ENCODE measurements around the gene EXOC3L2. TPM values are rescaled to one million over a fixed set of nuclear protein-coding genes. Genes with fewer than 3 reads are reported as not detected.
A peak's percentile ranks its signal among the peaks of the same experiment; 100 is the strongest.

Gene EXOC3L2
- polyA plus RNA-seq, 1 of the 3 experiments (the other 2 are of a cell fraction): 0.02 TPM

DNA sequence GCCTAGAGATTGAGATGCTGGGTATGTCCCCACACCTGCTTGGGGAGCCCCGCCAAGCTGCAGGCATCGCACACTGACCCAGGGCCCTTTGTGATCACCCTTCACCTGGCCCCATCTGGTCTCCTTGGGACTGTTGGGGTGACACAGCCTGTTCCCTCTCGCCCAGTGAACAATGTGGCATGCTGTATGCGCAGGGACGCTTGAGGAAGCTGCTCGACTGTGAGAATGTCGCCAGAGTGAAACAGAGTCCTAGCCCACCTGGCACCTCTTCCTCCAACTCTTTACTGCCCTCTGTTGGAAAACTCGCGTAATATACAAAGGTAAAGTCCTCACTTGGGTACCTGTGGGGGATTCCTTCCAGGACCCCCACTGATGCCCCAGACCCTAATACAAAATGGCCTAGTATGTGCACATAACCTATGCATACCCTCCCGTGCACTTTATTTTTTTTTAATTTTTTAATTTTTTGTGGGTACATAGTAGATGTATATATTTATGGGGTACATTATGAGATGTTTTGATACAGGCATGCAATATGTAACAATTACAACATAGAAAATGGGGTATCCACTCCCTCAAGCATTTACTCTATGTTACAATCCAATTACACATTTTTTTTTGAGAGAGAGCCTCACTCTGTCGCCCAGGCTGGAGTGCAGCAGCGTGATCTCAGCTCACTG lies 57.6 kb downstream of the EXOC3L2 start:
- H3K4me1 ChIP-seq (ENCODE audit: control insufficient read depth in 1 of 2, insufficient read depth in 2 of 2, low read depth in 1 of 2, low read length in 1 of 2): no peaks in the 10 kb centered on the region
- H3K9me3 ChIP-seq: no peaks in the 10 kb centered on the region
- H3K9ac ChIP-seq: no peak overlapping the region
- DNase-seq: peak; percentile 67
- H2AFZ ChIP-seq (ENCODE audit: low read depth): no peak overlapping the region
- H3K4me3 ChIP-seq (ENCODE audit: low read depth in 2 of 2, low read length in 1 of 2): no peak overlapping the region
- H3K27me3 ChIP-seq (ENCODE audit: insufficient read depth): no peaks in the 10 kb centered on the region
- no peaks in the 10 kb centered on the region for H3K9me2 ChIP-seq
- no peaks in the 10 kb centered on the region for H3K79me2 ChIP-seq (ENCODE audit: insufficient read depth)
- WGBS (ENCODE audit: low lambda C conversion rate): 45% methylated on average over 10 of the region's 12 CpGs
- CTCF ChIA-PET: interaction anchor here (0.5 to 1.6 kb wide), 16 partner anchors 8 to 1397 kb away, joined by 3 to 5 read pairs (median 4); partner anchors contain the start of genes NKPD1 and TRAPPC6A
- POLR2A ChIA-PET: no interaction called here
- no peaks in the 10 kb centered on the region for H3K36me3 ChIP-seq (replicated peaks in 1 of 2; ENCODE audit: control insufficient read depth in 1 of 2, insufficient read depth in 2 of 2, low read length in 1 of 2)
- H3F3A ChIP-seq (replicated peaks; ENCODE audit: insufficient read depth): no peaks in the 10 kb centered on the region
- H3K4me2 ChIP-seq: no peak overlapping the region
- TF ChIP-seq ELF1 (IDR thresholded peaks at IDR 0.05) (no peak), MXI1 (IDR thresholded peaks at IDR 0.05; ENCODE audit: low read depth, low read length) (no peak), IRF3 (IDR thresholded peaks at IDR 0.05; ENCODE audit: low read depth, low read length) (no peak), RCOR1 (IDR thresholded peaks at IDR 0.05; ENCODE audit: low read length) (no peak), RFX5 (IDR thresholded peaks at IDR 0.05; ENCODE audit: low read length) (no peak), NRF1 (IDR thresholded peaks at IDR 0.05; ENCODE audit: low read depth, low read length) (no peak), FOSL2 (IDR thresholded peaks at IDR 0.05; ENCODE audit: borderline replicate concordance, low read depth) (no peak), TCF12 (IDR thresholded peaks at IDR 0.05) (no peak), MAX (IDR thresholded peaks at IDR 0.05; ENCODE audit: low read depth) (no peak), SIN3A (IDR thresholded peaks at IDR 0.05; ENCODE audit: borderline replicate concordance, low read depth, low read length) (no peak), ZBTB33 (IDR thresholded peaks at IDR 0.05; ENCODE audit: borderline replicate concordance, low read depth) (no peak), SMC3 (IDR thresholded peaks at IDR 0.05; ENCODE audit: low read depth, low read length) (0 out of 2 replicates have a peak, but pooled peaks have one; percentile 18), CHD2 (IDR thresholded peaks at IDR 0.05; ENCODE audit: low read length, partially characterized antibody) (no peak), JUND (IDR thresholded peaks at IDR 0.05) (no peak), GABPA (IDR thresholded peaks at IDR 0.05; ENCODE audit: low read depth) (no peak), RAD21 (IDR thresholded peaks at IDR 0.05; ENCODE audit: low read length) (peak; percentile 58), POLR2AphosphoS5 (IDR thresholded peaks at IDR 0.05; ENCODE audit: low read depth, low read length) (no peak), TEAD4 (IDR thresholded peaks at IDR 0.05; ENCODE audit: borderline replicate concordance, insufficient read depth) (no peak)
- TF ChIP-seq, protein P1, sequence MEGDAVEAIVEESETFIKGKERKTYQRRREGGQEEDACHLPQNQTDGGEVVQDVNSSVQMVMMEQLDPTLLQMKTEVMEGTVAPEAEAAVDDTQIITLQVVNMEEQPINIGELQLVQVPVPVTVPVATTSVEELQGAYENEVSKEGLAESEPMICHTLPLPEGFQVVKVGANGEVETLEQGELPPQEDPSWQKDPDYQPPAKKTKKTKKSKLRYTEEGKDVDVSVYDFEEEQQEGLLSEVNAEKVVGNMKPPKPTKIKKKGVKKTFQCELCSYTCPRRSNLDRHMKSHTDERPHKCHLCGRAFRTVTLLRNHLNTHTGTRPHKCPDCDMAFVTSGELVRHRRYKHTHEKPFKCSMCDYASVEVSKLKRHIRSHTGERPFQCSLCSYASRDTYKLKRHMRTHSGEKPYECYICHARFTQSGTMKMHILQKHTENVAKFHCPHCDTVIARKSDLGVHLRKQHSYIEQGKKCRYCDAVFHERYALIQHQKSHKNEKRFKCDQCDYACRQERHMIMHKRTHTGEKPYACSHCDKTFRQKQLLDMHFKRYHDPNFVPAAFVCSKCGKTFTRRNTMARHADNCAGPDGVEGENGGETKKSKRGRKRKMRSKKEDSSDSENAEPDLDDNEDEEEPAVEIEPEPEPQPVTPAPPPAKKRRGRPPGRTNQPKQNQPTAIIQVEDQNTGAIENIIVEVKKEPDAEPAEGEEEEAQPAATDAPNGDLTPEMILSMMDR (IDR thresholded peaks at IDR 0.05): peak; percentile 61
- TF ChIP-seq, protein P2, sequence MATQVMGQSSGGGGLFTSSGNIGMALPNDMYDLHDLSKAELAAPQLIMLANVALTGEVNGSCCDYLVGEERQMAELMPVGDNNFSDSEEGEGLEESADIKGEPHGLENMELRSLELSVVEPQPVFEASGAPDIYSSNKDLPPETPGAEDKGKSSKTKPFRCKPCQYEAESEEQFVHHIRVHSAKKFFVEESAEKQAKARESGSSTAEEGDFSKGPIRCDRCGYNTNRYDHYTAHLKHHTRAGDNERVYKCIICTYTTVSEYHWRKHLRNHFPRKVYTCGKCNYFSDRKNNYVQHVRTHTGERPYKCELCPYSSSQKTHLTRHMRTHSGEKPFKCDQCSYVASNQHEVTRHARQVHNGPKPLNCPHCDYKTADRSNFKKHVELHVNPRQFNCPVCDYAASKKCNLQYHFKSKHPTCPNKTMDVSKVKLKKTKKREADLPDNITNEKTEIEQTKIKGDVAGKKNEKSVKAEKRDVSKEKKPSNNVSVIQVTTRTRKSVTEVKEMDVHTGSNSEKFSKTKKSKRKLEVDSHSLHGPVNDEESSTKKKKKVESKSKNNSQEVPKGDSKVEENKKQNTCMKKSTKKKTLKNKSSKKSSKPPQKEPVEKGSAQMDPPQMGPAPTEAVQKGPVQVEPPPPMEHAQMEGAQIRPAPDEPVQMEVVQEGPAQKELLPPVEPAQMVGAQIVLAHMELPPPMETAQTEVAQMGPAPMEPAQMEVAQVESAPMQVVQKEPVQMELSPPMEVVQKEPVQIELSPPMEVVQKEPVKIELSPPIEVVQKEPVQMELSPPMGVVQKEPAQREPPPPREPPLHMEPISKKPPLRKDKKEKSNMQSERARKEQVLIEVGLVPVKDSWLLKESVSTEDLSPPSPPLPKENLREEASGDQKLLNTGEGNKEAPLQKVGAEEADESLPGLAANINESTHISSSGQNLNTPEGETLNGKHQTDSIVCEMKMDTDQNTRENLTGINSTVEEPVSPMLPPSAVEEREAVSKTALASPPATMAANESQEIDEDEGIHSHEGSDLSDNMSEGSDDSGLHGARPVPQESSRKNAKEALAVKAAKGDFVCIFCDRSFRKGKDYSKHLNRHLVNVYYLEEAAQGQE (IDR thresholded peaks at IDR 0.05; ENCODE audit: low read depth, low read length): no peak
- H3K27ac ChIP-seq (ENCODE audit: low read depth in 2 of 2, low read length in 1 of 2): no peak overlapping the region
- no peaks in the 10 kb centered on the region for H4K20me1 ChIP-seq (ENCODE audit: insufficient read depth)
